GM12878 (cell line): ENCODE results near the gene VMP1. TPM values are rescaled to one million over a fixed set of nuclear protein-coding genes. Genes with fewer than 3 reads are reported as not detected.

Source experiments
- ATAC-seq: fragments of 200-7000 bp; cut with Tn5 transposase; 3 replicates; pipeline ENCODE4 v1.9.1; 2020; ENCODE audit warnings: mild to moderate bottlenecking, moderate library complexity
- BruUV-seq: library from RNA; stranded (reverse); fragments of 400-500 nt; replicated peaks from 2 replicates; lab custom pipeline; 2021; lab: Mats Ljungman, UMichigan
- CTCF ChIA-PET: fragments of 300-600 bp; sonication (Branson Sonifier 250); formaldehyde crosslinking; extraction: SDS; loops from one replicate; lab custom pipeline; 2021; ENCODE audit warnings: inconsistent platforms; lab: Yijun Ruan, JAX
- POLR2A ChIA-PET: fragments of 350-600 bp; formaldehyde crosslinking; extraction: SDS; loops from one replicate; lab custom pipeline; 2021; ENCODE audit warnings: inconsistent platforms; lab: Charles Lee
- RAD21 ChIA-PET: fragments of 300-600 bp; sonication (Branson Sonifier 250); formaldehyde crosslinking; loops from one replicate; lab custom pipeline; 2023; ENCODE audit warnings: antibody characterized with exemption; ENCODE audit not compliant: unreplicated experiment; lab: Charles Lee
- SMC1A ChIA-PET: fragments of 300-600 bp; sonication (Branson Sonifier 250); formaldehyde crosslinking; loops from one replicate; lab custom pipeline; 2023; ENCODE audit not compliant: unreplicated experiment, uncharacterized antibody; lab: Charles Lee
- DNase-seq: peaks from one replicate; pipeline ENCODE4 v3.0.0-alpha.2; 2011; ENCODE audit warnings: low read depth, low spot score
- FAIRE-seq: peaks from 3 replicates; lab custom pipeline; 2011; peaks lifted over from hg19 to GRCh38; lab: Jason Lieb, UNC
- H2AFZ ChIP-seq: 2 replicates; pipeline ENCODE4 v1.6.0; 2011; ENCODE audit warnings: low read depth, low read length, control low read depth; ENCODE audit not compliant: control insufficient read depth
- H3K27ac ChIP-seq: 2 replicates; pipeline ENCODE4 v1.5.1; 2011; ENCODE audit warnings: control low read depth; ENCODE audit not compliant: control insufficient read depth, insufficient read depth
- H3K27me3 ChIP-seq, 2 experiments: replicated peaks in 1 of 2; 2 replicates each; pipeline versions ENCODE4 v1.6.0 to v1.6.1; 2011; ENCODE audit warnings: low read length in 1 of 2; ENCODE audit not compliant: control insufficient read depth in 2 of 2, insufficient read depth in 2 of 2
- H3K36me3 ChIP-seq, 2 experiments: 2 replicates each; pipeline ENCODE4 v1.5.1; 2011; ENCODE audit warnings: low read length in 1 of 2; ENCODE audit not compliant: control insufficient read depth in 2 of 2, insufficient read depth in 2 of 2
- H3K4me1 ChIP-seq: 2 replicates; pipeline ENCODE4 v1.6.1; 2011; ENCODE audit warnings: mild to moderate bottlenecking, low read length, moderate library complexity, mixed read lengths; ENCODE audit not compliant: control insufficient read depth, insufficient read depth
- H3K4me2 ChIP-seq: 2 replicates; pipeline ENCODE4 v1.6.0; 2011; ENCODE audit warnings: control low read depth; ENCODE audit not compliant: control insufficient read depth, insufficient read depth
- H3K4me3 ChIP-seq: fragments of 200-600 bp; sonication (generic); 2 replicates; pipeline ENCODE4 v1.5.1; 2016
- H3K79me2 ChIP-seq: 2 replicates; pipeline ENCODE4 v1.6.0; 2011; ENCODE audit warnings: low read length; ENCODE audit not compliant: control insufficient read depth, insufficient read depth
- H3K9ac ChIP-seq: 2 replicates; pipeline ENCODE4 v1.8.0; 2011; ENCODE audit warnings: low read length, control low read depth, mixed read lengths; ENCODE audit not compliant: control insufficient read depth, insufficient read depth
- H3K9me3 ChIP-seq: replicated peaks from 3 replicates; pipeline ENCODE4 v1.5.1; 2011; ENCODE audit warnings: mild to moderate bottlenecking, low read length; ENCODE audit not compliant: control insufficient read depth, insufficient read depth
- H4K20me1 ChIP-seq: 2 replicates; pipeline ENCODE4 v1.6.0; 2011; ENCODE audit not compliant: control insufficient read depth, insufficient read depth
- EED ChIP-seq: sonication (generic); IDR thresholded peaks from 2 replicates; pipeline ENCODE4 v1.6.1; 2016; ENCODE audit warnings: antibody characterized with exemption, low read depth
- IKZF1 ChIP-seq: fragments of 450-650 bp; conservative IDR thresholded peaks from 2 replicates; pipeline ENCODE4 v1.6.1; 2017; ENCODE audit warnings: antibody characterized with exemption, mild to moderate bottlenecking
- MXI1 ChIP-seq: fragments of 150-350 bp; IDR thresholded peaks from 2 replicates; pipeline ENCODE4 v1.6.1; 2011; ENCODE audit warnings: low read depth, mild to moderate bottlenecking, inconsistent platforms, low read length, improper control_type of control experiment
- MYB ChIP-seq: fragments of 150-350 bp; IDR thresholded peaks from 2 replicates; pipeline ENCODE4 v1.6.1; 2014; ENCODE audit warnings: mild to moderate bottlenecking, low read depth, low read length, borderline replicate concordance
- PAX8 ChIP-seq: fragments of 450-650 bp; IDR thresholded peaks from 2 replicates; pipeline ENCODE4 v1.6.1; 2017; ENCODE audit warnings: mild to moderate bottlenecking, moderate library complexity
- PKNOX1 ChIP-seq: fragments of 450-650 bp; IDR thresholded peaks from 2 replicates; pipeline ENCODE4 v1.6.1; 2016; ENCODE audit warnings: mild to moderate bottlenecking
- POU2F2 ChIP-seq: IDR thresholded peaks from 3 replicates; pipeline ENCODE4 v1.6.1; 2011; ENCODE audit warnings: low read depth, mild to moderate bottlenecking, low read length, borderline replicate concordance
- PRDM15 ChIP-seq: fragments of 450-650 bp; formaldehyde crosslinking; IDR thresholded peaks from 2 replicates; pipeline ENCODE4 v1.4.0; 2020; ENCODE audit warnings: mild to moderate bottlenecking, moderate library complexity
- RUNX3 ChIP-seq: IDR thresholded peaks from 2 replicates; pipeline ENCODE4 v1.6.1; 2012; ENCODE audit warnings: low read length, inconsistent platforms
- SKIL ChIP-seq: fragments of 450-650 bp; IDR thresholded peaks from 2 replicates; pipeline ENCODE4 v1.6.1; 2017; ENCODE audit warnings: mild to moderate bottlenecking, low read depth, inconsistent platforms; ENCODE audit not compliant: poor library complexity, severe bottlenecking
- SMARCA5 ChIP-seq: fragments of 450-650 bp; IDR thresholded peaks from 2 replicates; pipeline ENCODE4 v1.6.1; 2017; ENCODE audit warnings: mild to moderate bottlenecking
- TBL1XR1 ChIP-seq: IDR thresholded peaks from 2 replicates; pipeline ENCODE4 v1.6.1; 2012; ENCODE audit warnings: low read depth, low read length, improper control_type of control experiment
- USF1 ChIP-seq: IDR thresholded peaks from 2 replicates; pipeline ENCODE4 v1.6.1; 2011; ENCODE audit warnings: borderline replicate concordance, low read depth, mild to moderate bottlenecking, moderate library complexity, mixed read lengths, low read length; ENCODE audit not compliant: insufficient read depth; ENCODE audit errors: extremely low read length
- ZNF24 ChIP-seq: fragments of 450-650 bp; IDR thresholded peaks from 2 replicates; pipeline ENCODE4 v1.6.1; 2017; ENCODE audit warnings: antibody characterized with exemption, mild to moderate bottlenecking
- WGBS: methylation state at CpG from one replicate; pipeline ENCODE4 v1.1.6; 2016; ENCODE audit warnings: low lambda C conversion rate; ENCODE audit not compliant: insufficient replicate concordance, insufficient coverage; ENCODE audit errors: missing lambda C conversion rate; 5-methylcytosine and 5-hydroxymethylcytosine counted together
- in situ Hi-C: fragments of 300-500 bp; cut with MboI; formaldehyde crosslinking; loops from 9 replicates; pipeline ENCODE4 v1.14.3; 2018; ENCODE audit warnings: mixed read lengths
- intact Hi-C: fragments of 100-400 bp; cut with micrococcal nuclease; formaldehyde crosslinking; loops from one replicate; pipeline ENCODE4 v1.14.2; 2022; ENCODE audit not compliant: unreplicated experiment
- polyA plus RNA-seq, 11 experiments: library from polyadenylated mRNA; depleted of rRNA in 4 of 11; unstranded in 6 of 11; stranded (reverse) in 5 of 11; fragments of >200 nt; fragmentation: Nextera tagmentation in 4 of 11; fragmentation: Illumina TruSeq in 1 of 11; extraction: Ambion mirVana in 4 of 11; extraction: Trizol in 1 of 11; gene quantifications; 1 replicate in 1 of 11; 2 replicates in 10 of 11; pipeline versions ENCODE4 v1.2.1 to v1.2.3, GENCODE V29; 2011 to 2016; ENCODE audit warnings: inconsistent platforms in 2 of 11, missing spikeins in 2 of 11, low read depth in 1 of 11
- total RNA-seq, 4 experiments: library from RNA; depleted of rRNA in 3 of 4; stranded (reverse); fragments of >200 nt in 3 of 4; fragmentation: Illumina TruSeq in 1 of 4; extraction: Trizol in 1 of 4; gene quantifications; 2 replicates each; pipeline versions ENCODE4 v1.2.1 to v1.2.3, GENCODE V29; 2013 to 2021

The VMP1 gene
- total and polyA plus RNA-seq, 10 of the 15 experiments (the other 5 are each of a cell fraction or from before 2014, with no cell fraction given) = 88.4 to 199 (median 132) TPM

- Histone ChIP-seq H3K4me3 (peak overlapping the region; percentile 65), H4K20me1 (no peaks in the 10 kb centered on the region), H3K4me2 (peak overlapping the region; percentile 95), H3K9ac (peak overlapping the region; percentile 84), H3K27ac (peak overlapping the region; percentile 98), H3K79me2 (peaks cover 50% of the 10 kb centered on the region), H3K36me3 (no peaks in the 10 kb centered on the region), H3K27me3 (no peaks in the 10 kb centered on the region), H2AFZ (no peak overlapping the region), H3K9me3 (no peaks in the 10 kb centered on the region), H3K4me1 (peaks cover 64% of the 10 kb centered on the region)
- DNase-seq = no peak
- in situ Hi-C loops = loop anchor here (5.0 kb wide), 1 partner anchor 40 kb away; no protein-coding TSS in a partner anchor
- intact Hi-C loops = no loop called here
- no peak for FAIRE-seq
- CTCF ChIA-PET = interaction anchor here (1.0 to 7.9 kb wide), 12 partner anchors 11 to 119 kb away, joined by 3 to 75 read pairs (median 6); partner anchors contain the start of gene VMP1
- ATAC-seq = no peak
- BruUV-seq = no TSS peak
- RAD21 ChIA-PET = interaction anchor here (1.0 to 11.5 kb wide), 9 partner anchors 12 to 74 kb away, joined by 4 to 223 read pairs (median 31); no protein-coding TSS in a partner anchor
- SMC1A ChIA-PET = interaction anchor here (1.1 to 15.2 kb wide), 16 partner anchors 8 to 74 kb away, joined by 3 to 250 read pairs (median 6); no protein-coding TSS in a partner anchor
- POLR2A ChIA-PET = interaction anchor here (1.0 to 12.0 kb wide), 13 partner anchors 8 to 74 kb away, joined by 3 to 332 read pairs (median 12); no protein-coding TSS in a partner anchor
- 43% methylated on average over 4 of the region's 4 CpGs for WGBS
- TF ChIP-seq IKZF1 = peak; percentile 24; the same call in 1 of the 2 replicates
- TF ChIP-seq MXI1 = peak; percentile 22; the same call in 1 of the 2 replicates
- no peak for TF ChIP-seq SKIL
- 0 out of 2 replicates have a peak, but pooled peaks have one; percentile 25 for TF ChIP-seq PAX8
- peak; percentile 78 for TF ChIP-seq RUNX3
- no peak for TF ChIP-seq SMARCA5
- TF ChIP-seq TBL1XR1 = no peak
- no peak for TF ChIP-seq PKNOX1
- TF ChIP-seq POU2F2 = no peak
- no peak for TF ChIP-seq USF1
- no peak for TF ChIP-seq PRDM15 (CRISPR knock-in tag)
- TF ChIP-seq EED = peak; percentile 57
- 0 out of 2 replicates have a peak, but pooled peaks have one; percentile 26 for TF ChIP-seq ZNF24
- TF ChIP-seq MYB = no peak
These were observed 119.4 kb downstream of the VMP1 start for GRCh38 chr17:59826706-59827453.
